Astrocyte (in vitro differentiated cells and primary cell): ENCODE data around the gene CGN.

Experiments
- EZH2 ChIP-seq: IDR thresholded peaks from 2 replicates; pipeline ENCODE4 v1.6.1; 2012; ENCODE audit warnings: mild to moderate bottlenecking, low read length, inconsistent platforms; ENCODE audit not compliant: insufficient read depth
- TF ChIP-seq, protein P1 (sequence below): IDR thresholded peaks from 2 replicates; pipeline ENCODE4 v1.5.1; 2011; ENCODE audit warnings: low read depth, mild to moderate bottlenecking, inconsistent platforms, low read length, moderate library complexity; ENCODE audit not compliant: insufficient read depth

DNA sequence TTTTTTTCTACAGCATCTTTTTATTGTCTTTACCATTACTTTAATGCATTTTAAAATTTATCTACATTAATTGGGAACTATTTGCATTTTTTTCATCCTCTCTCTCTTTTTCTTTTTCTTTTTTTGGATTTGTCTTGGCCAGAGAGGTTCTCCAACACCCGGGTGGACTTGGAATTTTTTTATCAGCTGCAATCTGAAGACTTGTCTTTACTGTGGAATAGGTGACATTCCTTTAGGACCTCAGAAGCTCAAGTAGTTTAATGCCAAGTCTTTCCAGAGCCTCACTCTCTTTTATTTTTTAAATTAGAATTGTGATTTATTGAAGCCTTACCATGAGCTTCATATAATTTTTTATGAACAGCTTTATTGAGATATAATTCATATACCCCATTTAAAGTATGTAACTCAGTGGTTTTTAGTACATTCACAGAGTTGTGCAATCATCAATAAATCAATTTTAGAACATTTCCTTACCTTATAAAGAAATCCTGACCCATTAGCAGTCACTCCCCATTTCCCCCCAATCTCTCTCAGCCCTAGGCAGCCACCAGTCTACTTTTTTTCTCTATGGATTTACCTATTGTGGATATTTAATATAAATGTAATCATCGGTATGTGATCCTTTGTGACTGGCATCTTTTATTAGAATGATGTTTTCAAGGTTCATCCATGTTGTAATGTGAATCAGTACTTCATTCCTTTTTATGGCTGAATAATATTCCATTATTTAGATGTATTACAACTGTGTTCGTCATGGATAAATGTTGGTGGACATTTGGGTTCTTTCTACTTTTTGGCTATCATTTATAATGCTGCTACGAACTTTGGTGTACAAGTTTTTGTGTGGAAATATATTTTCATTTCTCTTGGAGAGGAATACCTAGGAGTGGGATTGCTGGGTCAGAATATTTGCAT is 35.1 kb downstream of the CGN start:
- TF ChIP-seq, protein P1, sequence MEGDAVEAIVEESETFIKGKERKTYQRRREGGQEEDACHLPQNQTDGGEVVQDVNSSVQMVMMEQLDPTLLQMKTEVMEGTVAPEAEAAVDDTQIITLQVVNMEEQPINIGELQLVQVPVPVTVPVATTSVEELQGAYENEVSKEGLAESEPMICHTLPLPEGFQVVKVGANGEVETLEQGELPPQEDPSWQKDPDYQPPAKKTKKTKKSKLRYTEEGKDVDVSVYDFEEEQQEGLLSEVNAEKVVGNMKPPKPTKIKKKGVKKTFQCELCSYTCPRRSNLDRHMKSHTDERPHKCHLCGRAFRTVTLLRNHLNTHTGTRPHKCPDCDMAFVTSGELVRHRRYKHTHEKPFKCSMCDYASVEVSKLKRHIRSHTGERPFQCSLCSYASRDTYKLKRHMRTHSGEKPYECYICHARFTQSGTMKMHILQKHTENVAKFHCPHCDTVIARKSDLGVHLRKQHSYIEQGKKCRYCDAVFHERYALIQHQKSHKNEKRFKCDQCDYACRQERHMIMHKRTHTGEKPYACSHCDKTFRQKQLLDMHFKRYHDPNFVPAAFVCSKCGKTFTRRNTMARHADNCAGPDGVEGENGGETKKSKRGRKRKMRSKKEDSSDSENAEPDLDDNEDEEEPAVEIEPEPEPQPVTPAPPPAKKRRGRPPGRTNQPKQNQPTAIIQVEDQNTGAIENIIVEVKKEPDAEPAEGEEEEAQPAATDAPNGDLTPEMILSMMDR, result no peak
- TF ChIP-seq EZH2, result no peak
